Heart left ventricle (tissue), 16 donors: ENCODE results near the gene LRBA. TPM values are rescaled to one million over a fixed set of nuclear protein-coding genes. Genes with fewer than 3 reads are reported as not detected.

Experiments used
- ATAC-seq, 4 donors: fragments of 200-7000 bp; cut with Tn5 transposase; one replicate each; pipeline ENCODE4 v1.9.1; 2020 to 2022; ENCODE audit warnings: moderate library complexity in 4 of 4, mild to moderate bottlenecking in 3 of 4, moderate number of reproducible peaks in 1 of 4
- DNase-seq, 5 donors: peaks; one replicate each; pipeline ENCODE4 v3.0.0-alpha.2; 2020
- H3K27ac ChIP-seq, 12 donors: fragments of 200-600 bp; sonication (generic) in 4 of 12; one replicate each; pipeline versions ENCODE4 v1.5.0 to v1.8.0; 2016 to 2022; ENCODE audit warnings: mild to moderate bottlenecking in 2 of 12
- H3K27me3 ChIP-seq, 9 donors: fragments of 200-600 bp; sonication (generic) in 2 of 9; one replicate each; pipeline versions ENCODE4 v1.5.1 to v1.8.0; 2016 to 2022; ENCODE audit warnings: mild to moderate bottlenecking in 3 of 9
- H3K36me3 ChIP-seq, 9 donors: fragments of 200-600 bp; sonication (generic) in 2 of 9; one replicate each; pipeline versions ENCODE4 v1.5.0 to v1.8.0; 2018 to 2022; ENCODE audit warnings: mild to moderate bottlenecking in 2 of 9
- H3K4me1 ChIP-seq, 12 donors: fragments of 200-600 bp; sonication (generic) in 4 of 12; one replicate each; pipeline versions ENCODE4 v1.5.0 to v1.8.0; 2016 to 2022; ENCODE audit warnings: mild to moderate bottlenecking in 3 of 12
- H3K4me3 ChIP-seq, 12 donors: fragments of 200-600 bp; sonication (generic) in 4 of 12; one replicate each; pipeline versions ENCODE4 v1.5.0 to v1.8.0; 2017 to 2022; ENCODE audit warnings: mild to moderate bottlenecking in 9 of 12, moderate library complexity in 4 of 12
- H3K9me3 ChIP-seq, 12 donors: fragments of 200-600 bp; sonication (generic) in 4 of 12; one replicate each; pipeline versions ENCODE4 v1.5.0 to v1.8.0; 2016 to 2022; ENCODE audit warnings: mild to moderate bottlenecking in 1 of 12
- POLR2A ChIP-seq, 2 donors: fragments of 450-650 bp; IDR thresholded peaks; one replicate each; pipeline ENCODE4 v1.6.1; 2017; ENCODE audit warnings: antibody characterized with exemption in 2 of 2, mild to moderate bottlenecking in 2 of 2, moderate library complexity in 2 of 2
- WGBS, 4 donors: extraction: QIAGEN DNeasy Blood & Tissue Kit in 2 of 4; methylation state at CpG; one replicate each; pipeline versions ENCODE4 v1.1.5 to v1.1.7; 2013 to 2018; 5-methylcytosine and 5-hydroxymethylcytosine counted together
- intact Hi-C, 10 donors: fragments of 100-400 bp; cut with DNase I; formaldehyde crosslinking; loops; one replicate each; pipeline versions ENCODE4 v1.11.1 to v1.14.2; 2022
- polyA plus RNA-seq, 2 donors: library from polyadenylated mRNA; stranded (reverse); fragments of 200-250 nt; gene quantifications; one replicate each; pipeline ENCODE4 v1.2.3, GENCODE V29; 2013
- total RNA-seq, 9 donors: library from RNA; depleted of rRNA in 2 of 9; stranded (reverse); fragments of >200 nt in 2 of 9; fragmentation: NEBNext Ultra II Directional in 3 of 9; extraction: Animal tissue kit (Norgen Biotek cat#: 25700) in 3 of 9; gene quantifications; one replicate each; pipeline versions ENCODE4 v1.1.0 to v1.2.4, GENCODE V29; 2016 to 2023
- TF ChIP-seq, protein P1 (sequence below), 12 donors: fragments of 200-600 bp; sonication (generic) in 4 of 12; IDR thresholded peaks; one replicate each; pipeline versions ENCODE4 v1.5.0 to v1.8.0; 2018 to 2022; ENCODE audit warnings: antibody characterized with exemption in 12 of 12, mild to moderate bottlenecking in 5 of 12
- donor health status: ischemic (EF 13 %, LVEDD 7.1; RV severe dilation, severe dysfunction).
- donor health status: healthy with polysubstance abuse.
- donor health status: DM: no; HTN: yes; CAD: no.
- donor health status: DM: no; HTN: no; CAD: no.
- donor health status: ischemic (EF 25% LVEDD 6.9; RV normal size, moderate dysfunction).
- donor health status: ischemic (EF 25% LVEDD 5.7; RV mildly dilated, moderate dysfunction).
- donor health status: healthy.
- donor health status: DM: yes; HTN: yes; CAD: no.
- donor health status: ischemic (EF 35%, LVEDD 5.7; RV mildly dilated, moderate dysfunction).
- donor health status: nonischemic (EF 11% LVEDD 7.7; RV severe dilation, severe dysfunction).
- donor health status: DM: yes; HTN: yes; CAD: no.
- donor health status: PGD.
- donor health status: ischemic (EF 29% LVEDD 5.4; RV normal size, mild dysfunction).
- donor health status: nonischemic (EF 23%, LVEDD 6.1; RV moderate dilation, normal function).

The LRBA gene
- total and polyA plus RNA-seq, 11 donors: 6.5 to 35.1 (median 22.6) TPM

DNA sequence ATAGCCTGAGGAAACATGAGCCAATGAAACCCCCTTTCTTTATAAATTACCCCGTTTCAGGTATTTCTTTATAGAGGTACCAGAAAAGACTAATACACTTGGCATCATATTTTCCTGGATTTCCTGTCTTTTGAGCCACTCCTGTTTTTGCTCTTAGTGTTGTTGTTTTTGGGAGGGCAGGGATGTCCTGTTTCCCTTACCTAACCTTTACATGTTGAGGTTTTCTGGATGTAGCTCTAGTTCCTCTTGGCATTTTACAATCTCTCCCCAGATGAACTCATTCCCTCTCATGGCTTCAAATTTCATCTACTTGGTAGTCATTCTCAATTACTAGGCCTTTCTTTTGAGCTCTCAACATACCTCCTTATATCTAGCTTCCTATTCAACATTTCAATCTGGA lies 537.2 kb downstream of the LRBA start:
- WGBS, 4 donors: 70 to 83% (median 74%) methylated on average over 1 of the region's 1 CpG
- Histone ChIP-seq H3K27me3 (no peaks in the 10 kb centered on the region), H3K36me3 (peaks cover 0 to 4% (median 0%) of the 10 kb centered on the region in 9 donors), H3K9me3 (no peaks in the 10 kb centered on the region), H3K4me3 (no peak overlapping the region), H3K4me1 (peaks cover 0 to 6% (median 0%) of the 10 kb centered on the region in 12 donors), H3K27ac (no peak overlapping the region)
- DNase-seq (no peak), ATAC-seq (peak in 1 of 4 donors; percentile 44)
- intact Hi-C loops: no loop called here
- TF ChIP-seq, protein P1, sequence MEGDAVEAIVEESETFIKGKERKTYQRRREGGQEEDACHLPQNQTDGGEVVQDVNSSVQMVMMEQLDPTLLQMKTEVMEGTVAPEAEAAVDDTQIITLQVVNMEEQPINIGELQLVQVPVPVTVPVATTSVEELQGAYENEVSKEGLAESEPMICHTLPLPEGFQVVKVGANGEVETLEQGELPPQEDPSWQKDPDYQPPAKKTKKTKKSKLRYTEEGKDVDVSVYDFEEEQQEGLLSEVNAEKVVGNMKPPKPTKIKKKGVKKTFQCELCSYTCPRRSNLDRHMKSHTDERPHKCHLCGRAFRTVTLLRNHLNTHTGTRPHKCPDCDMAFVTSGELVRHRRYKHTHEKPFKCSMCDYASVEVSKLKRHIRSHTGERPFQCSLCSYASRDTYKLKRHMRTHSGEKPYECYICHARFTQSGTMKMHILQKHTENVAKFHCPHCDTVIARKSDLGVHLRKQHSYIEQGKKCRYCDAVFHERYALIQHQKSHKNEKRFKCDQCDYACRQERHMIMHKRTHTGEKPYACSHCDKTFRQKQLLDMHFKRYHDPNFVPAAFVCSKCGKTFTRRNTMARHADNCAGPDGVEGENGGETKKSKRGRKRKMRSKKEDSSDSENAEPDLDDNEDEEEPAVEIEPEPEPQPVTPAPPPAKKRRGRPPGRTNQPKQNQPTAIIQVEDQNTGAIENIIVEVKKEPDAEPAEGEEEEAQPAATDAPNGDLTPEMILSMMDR (IDR thresholded peaks at IDR 0.05): no peak
- TF ChIP-seq POLR2A (IDR thresholded peaks at IDR 0.05): no peak

DNA sequence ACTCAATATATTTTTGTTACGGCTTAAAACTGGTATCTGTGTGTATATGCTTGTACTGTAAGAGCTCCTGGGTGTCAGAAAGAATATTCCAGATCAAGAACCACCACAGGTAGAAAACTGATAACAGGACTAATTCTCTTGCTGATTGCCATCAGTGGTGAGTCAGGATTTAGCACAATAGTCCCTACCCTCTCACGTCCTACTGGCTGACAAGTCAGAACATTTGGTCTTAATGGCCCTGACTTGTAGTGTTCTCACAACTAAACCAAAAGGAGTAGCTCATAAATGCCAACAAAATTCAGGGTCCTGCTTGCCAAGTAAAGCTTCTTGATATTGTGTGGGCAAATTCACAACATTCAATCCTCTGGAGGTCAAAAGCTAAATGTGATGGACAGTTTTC lies 538.3 kb downstream of the LRBA start:
- ATAC-seq (no peak), DNase-seq (no peak)
- Histone ChIP-seq H3K36me3 (peaks cover 0 to 4% (median 0%) of the 10 kb centered on the region in 9 donors), H3K4me1 (peaks cover 0 to 6% (median 0%) of the 10 kb centered on the region in 12 donors), H3K4me3 (no peak overlapping the region), H3K27ac (no peak overlapping the region), H3K9me3 (no peaks in the 10 kb centered on the region), H3K27me3 (no peaks in the 10 kb centered on the region)
- TF ChIP-seq POLR2A (IDR thresholded peaks at IDR 0.05): no peak
- TF ChIP-seq, protein P1 (IDR thresholded peaks at IDR 0.05): no peak
- intact Hi-C loops: no loop called here
- WGBS, 4 donors: 86 to 92% (median 89%) methylated on average over 2 of the region's 2 CpGs

DNA sequence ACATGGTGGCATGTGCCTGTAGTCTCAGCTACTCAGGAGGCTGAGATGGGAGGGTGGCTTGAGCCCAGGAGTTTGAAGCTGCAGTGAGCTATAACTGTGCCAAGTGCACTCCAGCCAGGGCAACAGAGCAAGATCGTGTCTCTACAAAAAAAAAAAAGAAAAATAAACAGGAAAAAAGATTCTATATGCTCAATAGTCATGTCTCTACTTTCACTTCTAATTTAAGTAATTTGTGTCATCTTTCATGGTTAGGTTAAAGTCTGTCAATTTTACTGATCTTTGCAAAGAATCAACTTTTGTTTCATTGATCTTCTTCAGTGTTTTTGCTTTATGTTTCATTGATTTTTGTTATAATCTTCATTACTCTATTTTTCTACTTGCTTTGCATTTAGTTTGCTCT lies 539.3 kb downstream of the LRBA start:
- intact Hi-C loops: no loop called here
- 78 to 86% (median 82%) methylated on average over 1 of the region's 1 CpG for WGBS, 4 donors
- H3K27ac ChIP-seq: no peak overlapping the region
- H3K36me3 ChIP-seq: peaks cover 0 to under 1% (median 0%) of the 10 kb centered on the region in 9 donors
- H3K4me3 ChIP-seq: no peak overlapping the region
- no peak for DNase-seq
- no peak for TF ChIP-seq POLR2A (IDR thresholded peaks at IDR 0.05)
- TF ChIP-seq, protein P1 (IDR thresholded peaks at IDR 0.05): no peak
- H3K27me3 ChIP-seq: no peaks in the 10 kb centered on the region
- ATAC-seq: no peak
- peaks cover 0 to 6% (median 0%) of the 10 kb centered on the region in 12 donors for H3K4me1 ChIP-seq
- no peaks in the 10 kb centered on the region for H3K9me3 ChIP-seq

DNA sequence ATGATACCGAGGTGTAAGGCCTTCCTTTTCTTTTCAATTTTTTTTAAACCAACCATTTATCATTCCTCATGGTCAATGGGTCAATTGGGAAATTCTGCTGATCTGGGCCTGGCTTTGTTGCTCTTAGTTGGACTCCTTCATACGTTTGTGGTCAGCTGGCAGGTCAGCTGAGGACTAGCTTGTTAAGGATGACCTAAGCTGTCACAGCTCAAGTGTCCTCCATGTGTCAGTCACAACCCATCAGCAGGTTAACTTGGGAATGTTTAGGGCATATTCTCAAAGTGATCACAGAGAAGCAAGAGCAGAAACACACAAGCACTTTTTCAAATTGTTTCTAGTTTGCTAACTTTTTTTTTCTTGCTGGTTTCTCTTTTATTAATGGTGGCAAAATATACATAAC lies 550.6 kb downstream of the LRBA start:
- Histone ChIP-seq H3K27me3 (no peaks in the 10 kb centered on the region), H3K9me3 (no peaks in the 10 kb centered on the region), H3K36me3 (peaks cover 0 to 6% (median 0%) of the 10 kb centered on the region in 9 donors), H3K27ac (no peak overlapping the region), H3K4me3 (no peak overlapping the region), H3K4me1 (no peaks in the 10 kb centered on the region)
- intact Hi-C loops: no loop called here
- ATAC-seq: no peak
- WGBS, 4 donors: 71 to 81% (median 74%) methylated on average over 2 of the region's 2 CpGs
- TF ChIP-seq, protein P1 (IDR thresholded peaks at IDR 0.05): no peak
- TF ChIP-seq POLR2A (IDR thresholded peaks at IDR 0.05): no peak
- no peak for DNase-seq
